ENCODE results near the gene ATMIN. TPM values are rescaled to one million over a fixed set of nuclear protein-coding genes. Genes with fewer than 3 reads are reported as not detected.

Gene ATMIN
- total RNA-seq, 1 donor from 2014 or later, result 47.0 TPM

- Mint-ChIP-seq H3K4me1 (ENCODE audit: unreplicated experiment) (peaks cover 5% of the 10 kb centered on the region), H3K27ac (no peak within 1 kb of the TSS), H3K9me3 (no peaks in the 10 kb centered on the region), H3K27me3 (no peaks in the 10 kb centered on the region), H3K4me3 (no peak within 1 kb of the TSS), H3K36me3 (no peaks in the 10 kb centered on the region)
- TF ChIP-seq CTCF (conservative IDR thresholded peaks at IDR 0.05), result no peak
- DNase-seq (ENCODE audit: extremely low spot score, unreplicated experiment), result peak; percentile 99
Measured at GRCh38 chr16:81077076-81077940, 41.7 kb downstream of the ATMIN start, which contains the start of gene C16orf46. Gene C16orf46 (minus strand): TSS chr16:81077238. CDS start chr16:81063955, 13,283 bp downstream.

GRCh38 chr16:81080233-81080632 is 44.6 kb downstream of the ATMIN start:
- no peak for TF ChIP-seq CTCF (conservative IDR thresholded peaks at IDR 0.05)
- Mint-ChIP-seq H3K27me3 (no peaks in the 10 kb centered on the region), H3K36me3 (no peaks in the 10 kb centered on the region), H3K9me3 (no peaks in the 10 kb centered on the region), H3K4me3 (no peak overlapping the region), H3K27ac (no peak overlapping the region), H3K4me1 (ENCODE audit: unreplicated experiment) (peaks cover 5% of the 10 kb centered on the region)
- DNase-seq (ENCODE audit: extremely low spot score, unreplicated experiment), result no peak

GRCh38 chr16:81081014-81081413 is 45.4 kb downstream of the ATMIN start:
- TF ChIP-seq CTCF (conservative IDR thresholded peaks at IDR 0.05), result no peak
- H3K4me1 Mint-ChIP-seq (ENCODE audit: unreplicated experiment), result peaks cover 5% of the 10 kb centered on the region
- no peak overlapping the region for H3K27ac Mint-ChIP-seq
- DNase-seq (ENCODE audit: extremely low spot score, unreplicated experiment), result no peak
- H3K9me3 Mint-ChIP-seq, result no peaks in the 10 kb centered on the region
- no peak overlapping the region for H3K4me3 Mint-ChIP-seq
- H3K27me3 Mint-ChIP-seq, result no peaks in the 10 kb centered on the region
- H3K36me3 Mint-ChIP-seq, result no peaks in the 10 kb centered on the region

- H3K36me3 Mint-ChIP-seq, result peaks cover 18% of the 10 kb centered on the region
- no peak overlapping the region for H3K4me3 Mint-ChIP-seq
- no peak for TF ChIP-seq CTCF (conservative IDR thresholded peaks at IDR 0.05)
- no peaks in the 10 kb centered on the region for H3K27me3 Mint-ChIP-seq
- no peak overlapping the region for H3K27ac Mint-ChIP-seq
- no peaks in the 10 kb centered on the region for H3K9me3 Mint-ChIP-seq
- peaks cover 5% of the 10 kb centered on the region for H3K4me1 Mint-ChIP-seq (ENCODE audit: unreplicated experiment)
- DNase-seq (ENCODE audit: extremely low spot score, unreplicated experiment), result no peak
Measured at GRCh38 chr16:81088836-81089235, 53.2 kb downstream of the ATMIN start.

GRCh38 chr16:81094771-81095251 is 59.2 kb downstream of the ATMIN start:
- peak overlapping the region; percentile 41 for H3K27ac Mint-ChIP-seq
- no peak for TF ChIP-seq CTCF (conservative IDR thresholded peaks at IDR 0.05)
- peak overlapping the region; percentile 86 for H3K4me3 Mint-ChIP-seq
- no peaks in the 10 kb centered on the region for H3K27me3 Mint-ChIP-seq
- H3K4me1 Mint-ChIP-seq (ENCODE audit: unreplicated experiment), result peaks cover 10% of the 10 kb centered on the region
- H3K36me3 Mint-ChIP-seq, result peaks cover 10% of the 10 kb centered on the region
- no peak for DNase-seq (ENCODE audit: extremely low spot score, unreplicated experiment)
- peaks cover 5% of the 10 kb centered on the region for H3K9me3 Mint-ChIP-seq
